H1 (cell line): Measurements from ENCODE around the gene AGRP. TPM values are rescaled to one million over a fixed set of nuclear protein-coding genes. Genes with fewer than 3 reads are reported as not detected.

ENCODE experiments used
- CTCF ChIA-PET: fragments of 300-600 bp; sonication (Branson Sonifier 250); formaldehyde crosslinking; loops from one replicate; lab custom pipeline; 2021; ENCODE audit not compliant: partially characterized antibody; lab: Charles Lee
- POLR2A ChIA-PET: fragments of 300-600 bp; sonication (Branson Sonifier 250); formaldehyde crosslinking; loops from one replicate; lab custom pipeline; 2021; ENCODE audit warnings: inconsistent platforms; ENCODE audit not compliant: partially characterized antibody; lab: Charles Lee
- DNase-seq, 2 experiments: peaks; one replicate each; pipeline versions ENCODE4 v3.0.0 to v3.0.0-alpha.2; 2010 to 2022; ENCODE audit warnings: low spot score in 2 of 2, low read depth in 1 of 2, mixed read lengths in 1 of 2
- FAIRE-seq: peaks from 2 replicates; lab custom pipeline; 2011; peaks lifted over from hg19 to GRCh38; lab: Jason Lieb, UNC
- H2AFZ ChIP-seq: 2 replicates; pipeline ENCODE4 v1.8.1; 2012; ENCODE audit warnings: low read length, inconsistent platforms
- H2AK5ac ChIP-seq: 2 replicates; pipeline ENCODE4 v1.6.1; 2013; ENCODE audit warnings: low read depth, low read length
- H2BK120ac ChIP-seq: replicated peaks from 2 replicates; pipeline ENCODE3; 2013; ENCODE audit warnings: low read depth, low read length, inconsistent platforms
- H2BK12ac ChIP-seq: 2 replicates; pipeline ENCODE4 v1.6.1; 2013; ENCODE audit warnings: low read depth, low read length
- H2BK15ac ChIP-seq: 2 replicates; pipeline ENCODE4 v1.6.1; 2013; ENCODE audit warnings: low read length
- H2BK20ac ChIP-seq: 2 replicates; pipeline ENCODE4 v1.6.1; 2013; ENCODE audit warnings: low read length
- H2BK5ac ChIP-seq: 2 replicates; pipeline ENCODE4 v1.6.1; 2013; ENCODE audit warnings: low read depth, low read length
- H3K14ac ChIP-seq: 2 replicates; pipeline ENCODE4 v1.6.1; 2013; ENCODE audit warnings: inconsistent platforms; ENCODE audit not compliant: insufficient read length
- H3K18ac ChIP-seq: 2 replicates; pipeline ENCODE4 v1.6.1; 2013; ENCODE audit warnings: low read length; ENCODE audit errors: extremely low read depth
- H3K23ac ChIP-seq: 2 replicates; pipeline ENCODE4 v1.6.1; 2013; ENCODE audit warnings: inconsistent platforms; ENCODE audit not compliant: insufficient read length
- H3K23me2 ChIP-seq: 2 replicates; pipeline ENCODE4 v1.6.1; 2013; ENCODE audit warnings: low read depth, low read length
- H3K27ac ChIP-seq: 2 replicates; pipeline ENCODE4 v1.6.1; 2011; ENCODE audit warnings: low read depth, low read length, inconsistent platforms
- H3K27me3 ChIP-seq, 4 experiments: replicated peaks in 1 of 4; 1 replicate in 1 of 4; 2 replicates in 3 of 4; pipeline versions ENCODE4 v1.6.1 to v1.8.1; 2011 to 2013; ENCODE audit warnings: low read length in 3 of 4, mild to moderate bottlenecking in 3 of 4, inconsistent platforms in 2 of 4, mixed read lengths in 2 of 4, moderate library complexity in 1 of 4; ENCODE audit not compliant: control insufficient read depth in 3 of 4, insufficient read depth in 3 of 4; ENCODE audit errors: extremely low read depth in 1 of 4
- H3K36me3 ChIP-seq, 4 experiments: 2 replicates each; pipeline versions ENCODE4 v1.6.1 to v1.8.1; 2011 to 2013; ENCODE audit warnings: mild to moderate bottlenecking in 4 of 4, low read length in 3 of 4, moderate library complexity in 2 of 4, control low read depth in 1 of 4, inconsistent platforms in 1 of 4; ENCODE audit not compliant: insufficient read depth in 4 of 4, control insufficient read depth in 2 of 4
- H3K4ac ChIP-seq: replicated peaks from 2 replicates; pipeline ENCODE3; 2013; ENCODE audit warnings: low read length, low read depth, mixed read lengths, inconsistent platforms; ENCODE audit not compliant: insufficient read length
- H3K4me1 ChIP-seq, 4 experiments: replicated peaks in 1 of 4; 1 replicate in 1 of 4; 2 replicates in 3 of 4; pipeline versions ENCODE4 v1.6.1 to v1.8.1; 2011 to 2013; ENCODE audit warnings: low read length in 3 of 4, inconsistent platforms in 2 of 4, mixed read lengths in 1 of 4; ENCODE audit not compliant: insufficient read depth in 4 of 4, control insufficient read depth in 3 of 4
- H3K4me2 ChIP-seq, 2 experiments: 2 replicates each; pipeline versions ENCODE4 v1.6.1 to v1.8.1; 2011 to 2013; ENCODE audit warnings: low read depth in 2 of 2, low read length in 2 of 2, control low read depth in 1 of 2, inconsistent platforms in 1 of 2, mild to moderate bottlenecking in 1 of 2; ENCODE audit not compliant: insufficient read depth in 1 of 2
- H3K4me3 ChIP-seq, 4 experiments: fragments of 200-600, 300-600 bp in 1 of 4; sonication (generic), shearing (Covaris generic), sonication (Bioruptor Twin) in 1 of 4; 2 replicates each; pipeline versions ENCODE4 v1.5.1 to v1.8.1; 2011 to 2016; ENCODE audit warnings: low read length in 4 of 4, low read depth in 3 of 4, control low read depth in 2 of 4, inconsistent platforms in 2 of 4, mild to moderate bottlenecking in 2 of 4, mixed read lengths in 1 of 4, moderate library complexity in 1 of 4; ENCODE audit not compliant: insufficient read depth in 2 of 4; ENCODE audit errors: extremely low read depth in 1 of 4
- H3K56ac ChIP-seq: replicated peaks from 2 replicates; pipeline ENCODE3; 2013; ENCODE audit warnings: low read depth, mild to moderate bottlenecking, mixed read lengths, low read length, inconsistent platforms; ENCODE audit not compliant: insufficient read length
- H3K79me1 ChIP-seq: 2 replicates; pipeline ENCODE4 v1.6.1; 2013; ENCODE audit warnings: low read depth, low read length, control low read depth
- H3K79me2 ChIP-seq, 2 experiments: 2 replicates each; pipeline versions ENCODE4 v1.6.1 to v1.8.1; 2012 to 2013; ENCODE audit warnings: low read length in 2 of 2, mild to moderate bottlenecking in 2 of 2, inconsistent platforms in 1 of 2; ENCODE audit not compliant: insufficient read depth in 2 of 2, control insufficient read depth in 1 of 2
- H3K9ac ChIP-seq, 4 experiments: replicated peaks in 1 of 4; 1 replicate in 1 of 4; 2 replicates in 3 of 4; pipeline versions ENCODE4 v1.6.1 to v1.8.1; 2011 to 2013; ENCODE audit warnings: low read depth in 3 of 4, low read length in 3 of 4, control low read depth in 2 of 4, mild to moderate bottlenecking in 2 of 4, moderate library complexity in 2 of 4, inconsistent platforms in 1 of 4; ENCODE audit errors: extremely low read depth in 1 of 4
- H3K9me3 ChIP-seq, 2 experiments: 2 replicates each; pipeline versions ENCODE4 v1.6.1 to v1.8.1; 2012 to 2013; ENCODE audit warnings: mild to moderate bottlenecking in 2 of 2, moderate library complexity in 2 of 2, control low read depth in 1 of 2, inconsistent platforms in 1 of 2, low read depth in 1 of 2, low read length in 1 of 2, mixed read lengths in 1 of 2; ENCODE audit not compliant: insufficient read depth in 2 of 2
- H4K20me1 ChIP-seq, 2 experiments: replicated peaks in 1 of 2; 2 replicates each; pipeline versions ENCODE3 to v1.8.1; 2011 to 2013; ENCODE audit warnings: inconsistent platforms in 2 of 2, low read length in 2 of 2, mild to moderate bottlenecking in 1 of 2; ENCODE audit not compliant: insufficient read depth in 2 of 2, control insufficient read depth in 1 of 2
- H4K5ac ChIP-seq: 2 replicates; pipeline ENCODE4 v1.6.1; 2013; ENCODE audit warnings: low read length, low read depth, mixed read lengths, inconsistent platforms; ENCODE audit not compliant: insufficient read length
- H4K8ac ChIP-seq: 2 replicates; pipeline ENCODE4 v1.8.0; 2013; ENCODE audit warnings: mild to moderate bottlenecking, moderate library complexity, low read length, inconsistent platforms; ENCODE audit not compliant: insufficient read depth; ENCODE audit errors: extremely low read depth
- H4K91ac ChIP-seq: replicated peaks from 2 replicates; pipeline ENCODE3; 2013; ENCODE audit warnings: low read length, mixed read lengths, inconsistent platforms; ENCODE audit not compliant: insufficient read length
- CHD1 ChIP-seq: IDR thresholded peaks from 2 replicates; pipeline ENCODE4 v1.6.1; 2012; ENCODE audit warnings: low read depth, low read length, improper control_type of control experiment
- CREB1 ChIP-seq: IDR thresholded peaks from 2 replicates; pipeline ENCODE4 v1.6.1; 2012; ENCODE audit warnings: inconsistent platforms
- JUN ChIP-seq: IDR thresholded peaks from 2 replicates; pipeline ENCODE4 v1.6.1; 2011; ENCODE audit warnings: low read depth, mild to moderate bottlenecking, improper control_type of control experiment, low read length
- KDM4A ChIP-seq: IDR thresholded peaks from one replicate; pipeline ENCODE4 v1.7.1; 2012; ENCODE audit warnings: low read depth, mild to moderate bottlenecking, moderate library complexity, low read length, inconsistent platforms; ENCODE audit not compliant: severe bottlenecking
- NRF1 ChIP-seq: IDR thresholded peaks from 2 replicates; pipeline ENCODE4 v1.6.1; 2011; ENCODE audit warnings: mild to moderate bottlenecking, low read depth, low read length, improper control_type of control experiment
- POLR2A ChIP-seq, 2 experiments: IDR thresholded peaks; 1 replicate in 1 of 2; 2 replicates in 1 of 2; pipeline ENCODE4 v1.6.1; 2011; ENCODE audit warnings: low read depth in 2 of 2, low read length in 2 of 2, mild to moderate bottlenecking in 2 of 2; ENCODE audit errors: control extremely low read depth in 1 of 2
- POU5F1 ChIP-seq: IDR thresholded peaks from 2 replicates; pipeline ENCODE4 v1.6.1; 2011; ENCODE audit warnings: low read depth, mild to moderate bottlenecking, low read length, moderate library complexity
- RAD21 ChIP-seq, 2 experiments: IDR thresholded peaks in 1 of 2; conservative IDR thresholded peaks in 1 of 2; 2 replicates each; pipeline ENCODE4 v1.6.1; 2011; ENCODE audit warnings: low read depth in 2 of 2, low read length in 2 of 2, improper control_type of control experiment in 1 of 2, inconsistent platforms in 1 of 2, mild to moderate bottlenecking in 1 of 2, moderate library complexity in 1 of 2
- SAP30 ChIP-seq: fragments of 300-600 bp; sonication (generic); IDR thresholded peaks from 2 replicates; pipeline ENCODE4 v1.7.1; 2012; ENCODE audit warnings: low read length, moderate library complexity, mild to moderate bottlenecking, inconsistent platforms; ENCODE audit not compliant: insufficient read depth, insufficient replicate concordance
- SIX5 ChIP-seq: IDR thresholded peaks from 2 replicates; pipeline ENCODE4 v1.6.1; 2011; ENCODE audit warnings: mild to moderate bottlenecking, low read depth, low read length
- SP4 ChIP-seq: IDR thresholded peaks from 2 replicates; pipeline ENCODE4 v1.6.1; 2012; ENCODE audit warnings: low read length, inconsistent platforms
- TAF1 ChIP-seq: IDR thresholded peaks from 2 replicates; pipeline ENCODE4 v1.6.1; 2011; ENCODE audit warnings: mild to moderate bottlenecking, low read depth, low read length
- TAF7 ChIP-seq: optimal IDR thresholded peaks from 2 replicates; pipeline ENCODE3; 2011; ENCODE audit warnings: low read depth, mild to moderate bottlenecking, inconsistent platforms, low read length, moderate library complexity, borderline replicate concordance
- TCF12 ChIP-seq: IDR thresholded peaks from 2 replicates; pipeline ENCODE4 v1.6.1; 2011; ENCODE audit warnings: low read depth, mild to moderate bottlenecking, low read length
- WGBS, 2 experiments: shearing (Covaris generic) in 1 of 2; methylation state at CpG; one replicate each; pipeline versions ENCODE4 v1.1.6 to v1.1.7; 2013 to 2015; ENCODE audit warnings: low lambda C conversion rate in 2 of 2, mixed read lengths in 2 of 2, inconsistent platforms in 1 of 2, low coverage in 1 of 2, missing lambda C conversion rate in 1 of 2; ENCODE audit not compliant: insufficient replicate concordance in 2 of 2, insufficient coverage in 1 of 2, insufficient read length in 1 of 2; ENCODE audit errors: extremely low coverage in 1 of 2, missing lambda C conversion rate in 1 of 2; 5-methylcytosine and 5-hydroxymethylcytosine counted together
- polyA plus RNA-seq, 7 experiments: library from polyadenylated mRNA; depleted of rRNA in 3 of 7; stranded (reverse) in 5 of 7; unstranded in 2 of 7; fragments of >200 nt in 5 of 7; fragments of 200-250 nt in 2 of 7; gene quantifications; 1 replicate in 5 of 7; 2 replicates in 1 of 7; 4 replicates in 1 of 7; pipeline versions ENCODE4 v1.2.1 to v1.2.3, GENCODE V29; 2011 to 2013; ENCODE audit warnings: missing spikeins in 2 of 7, mixed read lengths in 2 of 7
- total RNA-seq: library from RNA; stranded (reverse); fragmentation: NEBNext Ultra II Directional; extraction: Animal tissue kit (Norgen Biotek cat#: 25700); gene quantifications from 2 replicates; pipeline ENCODE4 v1.2.1, GENCODE V29; 2021

AGRP gene
- total and polyA plus RNA-seq, 2 of the 8 experiments (the other 6 are each of a cell fraction or from before 2014, with no cell fraction given) = not detected

DNA sequence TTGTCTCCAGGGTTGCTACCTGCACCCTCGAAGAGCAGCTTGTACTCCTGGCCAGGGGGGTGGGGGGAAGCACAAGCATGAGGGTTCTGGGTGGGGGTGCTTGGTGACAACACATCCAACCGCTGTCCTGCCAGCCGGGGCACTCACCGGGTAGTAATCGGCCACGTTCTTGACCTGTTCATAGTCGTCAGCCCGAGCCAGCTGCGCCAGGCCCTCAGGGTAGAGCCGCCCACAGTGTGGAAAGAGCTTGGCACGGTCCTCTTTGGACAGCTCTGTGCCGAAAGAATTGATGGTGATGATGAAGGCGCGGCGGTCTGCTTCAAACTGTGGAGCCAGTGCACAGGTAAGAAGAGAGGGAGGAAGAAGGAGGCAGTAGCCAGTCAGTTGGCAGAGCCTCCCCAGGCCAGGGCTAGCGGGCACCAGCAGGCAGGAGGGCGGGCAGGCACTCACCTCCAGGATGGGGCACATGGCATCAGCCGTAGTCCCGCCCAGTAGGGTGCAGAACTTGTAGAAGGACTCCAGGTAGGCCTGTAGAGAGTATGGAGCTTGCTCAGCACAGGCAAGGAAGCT, 44.4 kb downstream of the AGRP start:
- 91% methylated on average over 14 of the region's 19 CpGs; no CpG with 5 or more reads in 1 of the 2 experiments for WGBS, 2 experiments
- H2BK120ac ChIP-seq = no peak overlapping the region
- no peaks in the 10 kb centered on the region for H3K27me3 ChIP-seq
- no peak overlapping the region for H3K18ac ChIP-seq
- no peak overlapping the region for H3K23ac ChIP-seq
- H2BK5ac ChIP-seq = no peak overlapping the region
- H2BK15ac ChIP-seq = no peak overlapping the region
- no peak overlapping the region for H2BK12ac ChIP-seq
- no peak for DNase-seq
- no peak overlapping the region; the same call in 1 of the 2 replicates for H4K8ac ChIP-seq
- peaks cover 7 to 16% (median 9%) of the 10 kb centered on the region in 4 experiments; a peak in 7 of 8 replicates for H3K36me3 ChIP-seq
- peaks cover 0 to 10% of the 10 kb centered on the region in 2 experiments for H4K20me1 ChIP-seq
- no peak for FAIRE-seq
- no peak overlapping the region for H3K56ac ChIP-seq
- H2AFZ ChIP-seq = no peak overlapping the region
- H3K9ac ChIP-seq = no peak overlapping the region
- CTCF ChIA-PET = interaction anchor here (1.0 to 28.4 kb wide), 9 partner anchors 8 to 154 kb away, joined by 3 to 683 read pairs (median 4); partner anchors contain the start of genes ATP6V0D1 and HSD11B2
- no peak overlapping the region for H2AK5ac ChIP-seq
- no peaks in the 10 kb centered on the region for H3K23me2 ChIP-seq
- no peak overlapping the region for H4K5ac ChIP-seq
- H3K79me2 ChIP-seq = no peaks in the 10 kb centered on the region
- no peak overlapping the region for H2BK20ac ChIP-seq
- H3K4me1 ChIP-seq = peaks cover 0 to under 1% (median 0%) of the 10 kb centered on the region in 4 experiments; a peak in 1 of 7 replicates
- no peaks in the 10 kb centered on the region for H3K79me1 ChIP-seq
- no peak overlapping the region for H3K27ac ChIP-seq
- H3K4ac ChIP-seq = no peak overlapping the region
- POLR2A ChIA-PET = interaction anchor here (0.7 to 1.2 kb wide), 2 partner anchors 15 to 33 kb away, joined by 3 read pairs; no protein-coding TSS in a partner anchor
- no peak overlapping the region for H3K4me3 ChIP-seq
- H3K14ac ChIP-seq = no peak overlapping the region
- no peaks in the 10 kb centered on the region for H3K9me3 ChIP-seq
- H3K4me2 ChIP-seq = no peak overlapping the region
- H4K91ac ChIP-seq = no peak overlapping the region
- no peak for TF ChIP-seq POU5F1
- no peak for TF ChIP-seq KDM4A
- TF ChIP-seq CREB1 = no peak
- no peak for TF ChIP-seq JUN
- no peak for TF ChIP-seq SIX5
- TF ChIP-seq CHD1 = no peak
- TF ChIP-seq TCF12 = no peak
- TF ChIP-seq TAF1 = no peak
- TF ChIP-seq NRF1 = no peak
- no peak for TF ChIP-seq SP4
- no peak for TF ChIP-seq RAD21 (IDR thresholded peaks at IDR 0.05 in 1 of 2, conservative IDR thresholded peaks at IDR 0.05 in 1 of 2; ENCODE audit: low read depth in 2 of 2, low read length in 2 of 2)
- no peak for TF ChIP-seq POLR2A (IDR thresholded peaks at IDR 0.05; ENCODE audit: control extremely low read depth in 1 of 2, low read depth in 2 of 2, low read length in 2 of 2)
- TF ChIP-seq SAP30 = no peak
- no peak for TF ChIP-seq TAF7
